Mesendoderm (in vitro differentiated cells): ENCODE measurements around the gene MTHFD1L. TPM values are rescaled to one million over a fixed set of nuclear protein-coding genes. Genes with fewer than 3 reads are reported as not detected.

ENCODE experiments used
- small RNA-seq: library from polyadenylated mRNA; stranded (forward); fragments of <200 nt; extraction: miRNeasy Mini kit (QIAGEN cat#:217004); gene quantifications from one replicate; pipeline ENCODE3, GENCODE V24; 2013; ENCODE audit not compliant: insufficient read depth

MTHFD1L gene

Small RNA genes within 50 kb of the gene (small RNA-seq; reads per million reads assigned to genes)
- not detected for gene RNU6-302P
